GM12892 (cell line): Measurements from ENCODE around the gene LIN52.

Experiments used
- POLR2A ChIP-seq: IDR thresholded peaks from 2 replicates; pipeline ENCODE4 v1.6.1; 2011; ENCODE audit warnings: low read depth, low read length, control low read depth
- POLR2AphosphoS5 ChIP-seq: IDR thresholded peaks from 2 replicates; pipeline ENCODE4 v1.6.1; 2011; ENCODE audit warnings: low read depth, low read length, control low read depth
- TAF1 ChIP-seq: IDR thresholded peaks from 2 replicates; pipeline ENCODE4 v1.6.1; 2011; ENCODE audit warnings: low read depth, mild to moderate bottlenecking, control low read depth, low read length, borderline replicate concordance

- no peak for TF ChIP-seq POLR2A
- no peak for TF ChIP-seq POLR2AphosphoS5
- TF ChIP-seq TAF1, result no peak
These were observed 71.0 kb downstream of the LIN52 start for GRCh38 chr14:74155749-74156148.
